ENCODE data around the gene AVEN.

AVEN gene

GRCh38 chr15:33915571-33916407 is 123.2 kb downstream of the AVEN start:
- DNase-seq (ENCODE audit: low read depth, low spot score), result no peak
- TF ChIP-seq CTCF (IDR thresholded peaks at IDR 0.05; ENCODE audit: insufficient read depth, low read length, missing control alignments), result no peak
- no peak overlapping the region for H3K4me3 ChIP-seq (ENCODE audit: low read depth, low read length)
- POLR2A ChIA-PET, result no interaction called here
- CTCF ChIA-PET, result no interaction called here

GRCh38 chr15:33913459-33913858 is 125.5 kb downstream of the AVEN start:
- no peak for TF ChIP-seq CTCF (IDR thresholded peaks at IDR 0.05; ENCODE audit: insufficient read depth, low read length, missing control alignments)
- ChIA-PET CTCF (no interaction called here), POLR2A (no interaction called here)
- H3K4me3 ChIP-seq (ENCODE audit: low read depth, low read length), result no peak overlapping the region
- no peak for DNase-seq (ENCODE audit: low read depth, low spot score)

GRCh38 chr15:33912326-33912725 is 126.7 kb downstream of the AVEN start:
- H3K4me3 ChIP-seq (ENCODE audit: low read depth, low read length), result no peak overlapping the region
- DNase-seq (ENCODE audit: low read depth, low spot score), result no peak
- TF ChIP-seq CTCF (IDR thresholded peaks at IDR 0.05; ENCODE audit: insufficient read depth, low read length, missing control alignments), result no peak
- CTCF ChIA-PET, result interaction anchor here (1.6 kb wide), 1 partner anchor 175 kb away, joined by 4 read pairs; no protein-coding TSS in a partner anchor
- POLR2A ChIA-PET, result no interaction called here

GRCh38 chr15:33910741-33911140 is 128.3 kb downstream of the AVEN start:
- ChIA-PET CTCF (no interaction called here), POLR2A (no interaction called here)
- TF ChIP-seq CTCF (IDR thresholded peaks at IDR 0.05; ENCODE audit: insufficient read depth, low read length, missing control alignments), result no peak
- no peak for DNase-seq (ENCODE audit: low read depth, low spot score)
- no peak overlapping the region for H3K4me3 ChIP-seq (ENCODE audit: low read depth, low read length)

GRCh38 chr15:33908406-33908805 is 130.6 kb downstream of the AVEN start:
- POLR2A ChIA-PET, result no interaction called here
- no peak overlapping the region for H3K4me3 ChIP-seq (ENCODE audit: low read depth, low read length)
- DNase-seq (ENCODE audit: low read depth, low spot score), result no peak
- CTCF ChIA-PET, result no interaction called here
- TF ChIP-seq CTCF (IDR thresholded peaks at IDR 0.05; ENCODE audit: insufficient read depth, low read length, missing control alignments), result no peak

- POLR2A ChIA-PET, result interaction anchor here (0.6 kb wide), 1 partner anchor 13 kb away, joined by 5 read pairs; no protein-coding TSS in a partner anchor
- CTCF ChIA-PET, result no interaction called here
- H3K4me3 ChIP-seq (ENCODE audit: low read depth, low read length), result no peak overlapping the region
- no peak for DNase-seq (ENCODE audit: low read depth, low spot score)
- no peak for TF ChIP-seq CTCF (IDR thresholded peaks at IDR 0.05; ENCODE audit: insufficient read depth, low read length, missing control alignments)
Measured at GRCh38 chr15:33907326-33907725, 131.7 kb downstream of the AVEN start.

All from AG04449 (cell line).